Left hindlimb (tissue), 1 donor: ENCODE results near the gene ROM1.
A peak's percentile ranks its signal among the peaks of the same experiment; 100 is the strongest.

Experiments
- DNase-seq: peaks from one replicate; pipeline ENCODE4 v3.0.0-alpha.2; 2018

Gene ROM1

DNA sequence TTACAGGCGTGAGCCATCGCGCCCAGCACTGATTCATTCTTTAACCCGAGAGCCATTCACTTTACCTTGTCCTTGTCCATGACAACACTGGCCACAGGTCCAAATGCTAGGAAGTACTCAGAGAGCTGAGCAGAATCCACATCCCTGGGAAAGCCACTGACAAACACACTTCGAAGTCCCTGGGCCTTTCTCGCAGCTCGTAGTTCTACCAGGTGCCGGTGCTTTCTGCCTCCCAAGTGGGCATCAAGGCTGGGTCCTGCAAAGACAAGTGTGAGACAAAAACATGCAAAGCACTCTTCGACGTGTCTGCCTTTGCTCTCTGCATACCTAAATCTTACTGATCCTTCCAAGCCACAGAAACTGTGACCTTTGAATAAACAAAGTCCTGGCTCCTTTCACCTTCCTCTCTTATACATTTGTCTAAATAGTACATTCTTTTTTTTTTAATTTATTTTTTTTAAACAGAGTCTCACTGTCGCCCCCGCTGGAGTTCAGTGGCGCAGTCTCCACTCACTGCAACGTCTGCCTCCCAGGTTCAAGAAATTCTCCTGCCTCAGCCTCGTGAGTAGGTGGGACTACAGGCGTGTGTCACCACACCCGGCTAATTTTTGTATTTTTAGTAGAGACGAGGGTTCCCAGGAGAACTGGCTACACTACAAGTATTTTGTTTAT lies 24.0 kb upstream of the ROM1 start:
- DNase-seq = no peak

DNA sequence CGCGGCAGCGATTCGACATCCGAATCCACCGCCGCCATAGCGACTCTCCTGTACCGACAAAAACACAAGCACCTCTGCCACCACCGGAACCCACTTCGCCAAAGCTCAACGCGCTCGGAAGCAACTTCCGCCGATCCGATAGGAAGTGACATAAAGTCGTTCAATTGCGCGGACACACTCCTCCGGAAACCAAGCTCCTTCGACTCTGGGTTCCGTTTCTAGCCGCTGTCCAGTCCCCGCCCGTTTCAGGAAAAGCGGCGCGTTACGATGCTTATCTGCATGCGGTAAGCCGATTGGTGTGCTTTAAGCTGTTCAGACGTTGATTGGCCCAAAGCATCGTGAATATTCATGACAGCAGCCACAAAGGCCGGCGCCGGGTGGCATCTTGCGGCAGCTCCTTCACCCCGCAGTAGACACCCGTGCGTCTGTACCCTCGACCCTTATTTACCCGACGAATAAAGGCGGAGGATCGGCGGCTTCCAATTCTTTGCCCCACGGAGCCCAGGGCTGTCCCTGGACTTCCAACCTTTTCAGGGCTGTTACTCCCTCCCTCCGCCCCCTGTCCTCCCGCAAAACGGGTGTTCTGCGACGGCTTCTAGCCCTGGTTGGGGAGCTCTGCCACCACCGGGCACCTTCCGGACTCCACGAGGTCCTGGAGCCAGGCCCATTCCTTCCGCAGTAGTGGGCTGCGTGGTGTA lies 21.5 kb upstream of the ROM1 start, which contains the start of gene TUT1:
Gene TUT1 (minus strand): TSS at position 76 of the 698 bp plus-strand sequence. CDS start 38 bp downstream, at position 38.
- DNase-seq = peak; percentile 97

DNA sequence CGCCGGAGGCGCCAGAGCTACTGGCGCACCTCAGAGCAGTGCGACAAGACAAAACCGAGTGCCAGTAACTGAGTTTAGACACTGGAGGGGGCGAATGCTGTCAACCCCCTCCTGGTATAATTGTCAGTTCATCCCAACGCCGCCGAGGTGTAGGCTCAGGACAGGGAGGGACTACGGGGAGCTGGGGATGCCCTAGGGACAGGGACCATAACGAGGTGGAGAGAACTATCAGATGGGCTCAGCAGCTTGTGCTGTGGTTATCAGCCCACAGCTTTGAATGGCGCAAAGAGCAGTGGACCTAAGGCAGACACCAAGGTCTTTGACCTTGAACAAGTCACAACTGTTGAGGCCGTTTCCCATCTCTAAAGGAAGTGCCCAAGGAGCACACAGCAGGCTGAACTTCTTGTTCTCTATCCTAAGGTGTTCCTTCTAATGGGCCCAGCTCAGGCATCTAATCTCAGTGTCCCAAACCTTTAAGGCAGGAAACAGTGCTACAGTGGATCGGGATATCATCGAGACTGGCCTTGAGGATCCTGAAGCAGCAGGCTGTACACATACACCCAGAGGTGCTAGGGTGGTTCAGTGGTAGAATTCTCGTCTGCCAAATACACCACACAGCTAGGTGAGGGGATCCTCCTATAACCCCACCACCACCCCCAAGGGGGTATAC lies 20.8 kb upstream of the ROM1 start:
- DNase-seq = no peak

DNA sequence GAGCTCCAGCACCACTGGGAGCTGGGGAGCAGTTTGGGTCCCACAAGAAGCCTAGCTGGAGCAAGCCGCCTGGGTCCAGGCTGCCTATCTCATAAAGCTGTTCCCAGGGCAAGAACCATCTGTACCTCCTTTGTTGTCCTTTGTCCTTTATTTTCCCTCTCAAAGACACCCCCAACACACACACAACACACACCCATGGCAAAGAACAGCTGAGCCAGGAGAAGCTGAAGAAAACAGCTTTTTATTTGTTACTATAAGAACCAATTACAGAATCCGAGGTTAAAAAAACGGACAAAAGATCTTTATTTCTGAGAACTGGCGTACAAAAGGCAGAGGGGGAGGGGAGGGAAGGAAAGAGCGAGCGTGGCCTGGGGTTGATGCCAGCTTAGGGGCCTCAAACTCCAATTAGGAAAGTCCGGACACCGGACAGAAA lies 20.1 kb upstream of the ROM1 start:
- no peak for DNase-seq

DNA sequence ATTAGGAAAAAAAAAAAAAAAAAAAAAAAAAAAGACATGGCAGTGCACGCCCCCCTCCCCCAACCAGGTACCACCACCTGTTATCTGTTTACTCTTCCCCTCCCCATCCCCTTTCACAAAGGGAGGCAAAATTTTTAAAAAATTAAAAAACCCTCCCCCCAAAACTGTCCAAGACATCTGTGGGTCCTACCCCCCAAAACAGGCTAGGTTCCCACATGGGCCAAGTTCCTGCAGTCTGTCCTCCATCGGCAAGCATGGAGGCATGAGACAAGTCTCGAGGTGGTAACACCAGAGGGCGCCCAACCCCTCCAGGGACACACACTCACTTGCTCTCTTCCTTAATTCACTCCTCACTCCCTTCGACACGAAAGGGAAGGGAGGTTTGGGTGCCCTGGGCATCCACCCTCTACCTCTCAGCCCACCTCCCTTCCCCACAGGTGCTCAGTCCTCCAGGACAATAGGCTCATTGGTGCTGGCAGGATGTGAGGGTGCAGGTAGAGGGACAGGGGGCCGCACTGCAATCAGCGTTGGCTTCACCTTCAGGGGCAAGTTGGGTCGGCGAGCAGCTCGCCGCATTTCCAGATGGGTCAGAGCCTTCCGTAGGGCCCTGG lies 19.5 kb upstream of the ROM1 start:
- peak; percentile 74 for DNase-seq

DNA sequence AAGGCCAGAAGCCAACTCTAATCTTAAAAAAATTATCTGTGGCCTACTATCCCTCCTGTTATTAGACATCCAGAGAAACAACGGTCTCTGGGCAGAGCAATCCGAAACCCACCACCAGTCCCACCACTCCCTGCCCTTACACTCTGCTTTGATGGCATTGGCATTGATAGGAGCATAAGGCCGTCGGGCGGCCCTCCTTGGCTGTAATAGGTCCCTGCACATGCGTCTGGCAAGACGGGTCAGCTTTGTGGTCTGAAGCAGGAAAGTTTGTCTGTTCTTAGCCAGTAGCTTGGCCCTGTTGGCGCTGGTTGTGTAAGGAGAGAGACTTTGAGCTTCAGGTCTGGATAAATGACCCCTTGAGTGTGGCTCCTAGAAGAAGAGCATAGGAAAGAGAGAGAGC lies 17.9 kb upstream of the ROM1 start:
- no peak for DNase-seq

DNA sequence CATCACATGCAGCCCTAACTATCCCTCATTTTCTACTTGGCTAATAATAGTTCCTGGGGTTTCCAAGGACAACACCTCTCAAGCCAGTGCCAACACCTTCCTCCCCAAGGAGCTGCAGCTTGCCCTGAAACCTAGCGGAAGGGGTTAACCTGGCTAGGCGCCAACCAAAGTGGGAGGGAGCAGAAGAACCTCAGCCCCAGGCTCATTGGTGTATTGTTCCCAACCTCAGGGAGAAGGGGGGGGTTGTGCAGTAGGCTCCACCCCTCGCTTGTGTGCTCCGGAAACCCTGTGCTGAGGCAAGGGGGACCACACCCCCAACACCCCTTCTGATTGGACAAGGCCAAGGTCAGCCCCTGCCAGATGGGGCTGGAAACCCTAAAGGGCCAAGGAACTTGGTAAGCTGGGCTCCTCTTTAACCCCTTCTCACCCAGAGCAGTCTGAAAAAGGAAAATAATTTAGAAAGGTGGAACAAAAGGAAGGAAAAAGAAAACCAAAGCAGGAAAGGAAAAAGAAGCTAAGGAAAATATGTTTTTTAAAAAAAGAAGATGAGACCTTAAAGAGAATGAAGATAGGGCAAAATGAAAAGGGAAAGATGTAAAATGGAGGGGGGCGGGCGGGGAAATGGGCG lies 13.9 kb upstream of the ROM1 start:
- peak; percentile 96 for DNase-seq

DNA sequence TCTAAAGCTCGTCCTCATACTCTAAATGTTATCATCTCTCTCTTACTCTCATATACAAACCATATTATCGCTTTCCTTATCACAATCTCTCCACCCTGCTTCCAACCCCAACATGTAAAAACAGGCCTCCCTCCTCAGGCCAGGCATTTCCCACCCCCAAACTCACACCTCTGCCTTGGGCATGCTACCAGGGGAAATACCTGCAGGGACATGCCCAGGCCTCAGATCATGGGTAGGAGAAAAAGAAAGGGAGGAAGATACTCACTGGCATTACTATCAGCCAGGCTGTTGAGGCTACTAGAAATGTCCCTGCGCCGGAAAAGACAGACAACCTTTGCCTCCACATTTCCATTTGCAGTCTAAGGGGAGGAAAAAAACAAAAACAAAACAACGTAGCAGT lies 13.2 kb upstream of the ROM1 start:
- peak; percentile 21 for DNase-seq

DNA sequence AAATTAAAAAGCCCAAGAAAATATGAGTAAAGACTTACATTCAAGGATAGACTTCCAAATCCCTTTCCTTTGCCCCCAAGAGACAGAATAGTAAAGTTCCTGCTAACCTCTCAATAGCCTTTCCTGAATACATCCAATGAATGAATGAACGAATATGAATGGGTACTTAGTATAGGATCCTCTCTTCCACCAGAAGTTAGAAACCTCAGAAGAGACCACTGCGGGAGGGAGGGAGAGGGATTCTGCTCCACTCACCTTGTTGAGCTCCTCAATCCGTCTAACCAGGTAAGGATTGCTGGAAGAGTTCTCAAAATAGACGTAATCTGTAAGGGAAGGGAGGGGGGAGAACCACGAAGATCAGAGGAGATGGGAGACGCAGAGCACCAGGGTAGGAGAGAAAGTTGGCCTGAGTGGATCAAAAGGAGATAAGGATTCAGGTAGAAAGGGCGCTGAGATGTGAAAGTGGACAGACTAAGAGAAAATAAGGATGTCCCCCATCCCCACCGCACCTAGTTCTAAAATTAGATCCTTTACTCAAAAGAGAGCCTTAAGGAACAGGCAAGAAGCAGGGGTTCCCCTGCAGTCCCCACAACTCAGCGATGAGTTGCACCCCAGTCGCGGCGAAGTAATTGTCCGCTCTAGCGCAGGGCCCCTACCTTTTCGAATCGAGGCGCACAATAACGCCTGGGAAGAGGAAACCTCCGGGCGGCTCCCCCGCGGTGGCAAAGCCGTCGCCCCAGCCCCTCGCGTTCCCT lies 12.5 kb upstream of the ROM1 start:
- DNase-seq = no peak

DNA sequence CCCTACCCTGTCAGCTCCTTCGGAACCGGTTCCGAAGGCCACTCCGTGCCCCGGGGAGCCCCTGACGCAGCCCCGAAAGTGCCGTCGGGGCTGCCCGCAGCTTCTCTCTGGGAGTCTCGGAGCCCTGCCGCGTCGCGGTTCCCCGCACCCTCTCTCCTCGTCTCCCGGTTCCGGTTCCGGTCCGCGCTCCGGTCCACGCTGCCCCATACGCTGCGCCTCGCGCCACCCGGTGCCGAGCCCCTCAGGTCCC lies 12.0 kb upstream of the ROM1 start:
- no peak for DNase-seq

DNA sequence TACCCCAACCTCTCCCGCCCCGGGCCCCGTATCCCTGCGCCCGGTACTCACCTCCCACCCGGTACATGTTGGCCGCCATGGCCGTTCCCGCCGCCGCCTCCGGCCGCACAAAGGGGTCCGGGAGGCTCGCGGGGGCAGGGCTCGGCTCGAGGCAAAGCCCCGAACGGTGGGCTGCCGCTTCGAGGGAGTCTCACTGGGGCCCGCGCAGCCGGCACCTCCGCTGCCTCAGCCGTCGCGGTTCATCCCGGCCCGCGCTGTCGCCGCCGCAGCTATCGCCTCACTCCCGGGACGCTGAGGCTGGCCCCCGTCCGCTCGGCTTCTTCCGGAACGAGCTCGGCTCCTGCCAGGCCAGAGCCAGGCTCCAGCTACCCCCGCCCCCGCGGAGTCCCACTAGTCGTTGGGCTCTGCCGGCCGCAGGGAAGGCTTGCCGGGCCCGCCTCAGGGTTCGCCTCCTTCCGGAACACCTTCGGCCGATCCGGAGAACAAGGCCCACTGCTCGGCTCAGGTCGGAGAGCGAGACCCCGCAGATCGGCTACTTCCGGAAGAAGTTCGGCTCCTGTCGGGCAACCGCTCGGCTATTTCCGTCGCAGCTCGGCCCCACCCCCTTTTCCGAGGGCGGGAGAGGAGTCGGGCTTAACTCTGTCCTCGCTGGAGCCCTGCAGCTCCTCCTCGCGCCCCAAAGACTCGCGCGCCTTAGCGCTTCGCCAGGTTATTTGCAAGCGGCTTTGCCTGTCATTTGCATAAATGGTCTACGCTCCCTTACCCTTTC lies 11.5 kb upstream of the ROM1 start, which contains the start of gene MTA2:
Gene MTA2 (minus strand): TSS at position 494 of the 769 bp plus-strand sequence. CDS start 415 bp downstream, at position 79.
- DNase-seq = peak; percentile 100

DNA sequence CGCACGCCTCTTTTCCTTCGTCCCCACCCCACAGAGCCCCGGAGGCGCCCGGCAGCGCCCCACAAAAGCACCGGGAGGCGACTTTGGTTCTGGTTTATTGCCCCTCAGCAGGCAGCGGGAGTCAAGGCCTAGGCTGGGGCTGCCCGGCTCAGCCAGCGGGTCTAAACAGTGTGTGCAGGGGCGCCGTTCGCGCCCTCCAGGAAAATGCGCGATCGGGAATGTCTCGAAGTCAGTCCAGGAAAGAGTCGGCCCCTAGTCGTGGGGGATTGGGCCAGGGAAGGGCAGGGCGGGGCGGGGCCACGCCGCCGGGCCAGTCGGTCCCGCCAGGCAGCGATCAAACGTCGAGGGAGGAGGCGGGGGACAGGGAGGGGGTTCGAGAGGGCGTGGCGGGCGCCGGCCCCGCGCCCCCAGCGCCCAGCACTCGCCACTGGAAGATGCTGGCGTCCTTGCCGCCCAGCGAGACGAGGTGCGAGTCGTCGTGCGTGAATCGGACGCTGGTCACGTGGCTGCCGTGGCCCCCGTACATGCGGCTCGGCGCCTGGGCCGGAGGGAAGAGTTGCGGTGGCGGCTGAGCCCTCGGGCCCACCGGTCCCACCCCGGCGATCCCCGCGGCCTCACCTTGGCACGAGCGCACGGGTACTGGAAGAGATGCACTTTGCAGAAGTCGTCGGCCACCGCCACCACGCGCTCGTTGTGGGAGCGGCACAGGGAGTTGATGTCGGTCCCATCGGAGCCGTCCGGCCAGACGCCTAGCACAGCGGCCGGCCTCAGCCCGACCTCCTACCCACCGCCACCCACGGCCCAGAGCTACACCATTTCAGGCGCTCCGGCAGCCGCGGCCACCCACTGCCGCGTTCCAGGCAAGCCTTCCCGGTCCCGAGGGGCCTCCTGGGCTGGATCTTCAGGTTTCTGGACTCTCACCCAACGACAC lies 10.7 kb upstream of the ROM1 start:
- DNase-seq = peak; percentile 87

DNA sequence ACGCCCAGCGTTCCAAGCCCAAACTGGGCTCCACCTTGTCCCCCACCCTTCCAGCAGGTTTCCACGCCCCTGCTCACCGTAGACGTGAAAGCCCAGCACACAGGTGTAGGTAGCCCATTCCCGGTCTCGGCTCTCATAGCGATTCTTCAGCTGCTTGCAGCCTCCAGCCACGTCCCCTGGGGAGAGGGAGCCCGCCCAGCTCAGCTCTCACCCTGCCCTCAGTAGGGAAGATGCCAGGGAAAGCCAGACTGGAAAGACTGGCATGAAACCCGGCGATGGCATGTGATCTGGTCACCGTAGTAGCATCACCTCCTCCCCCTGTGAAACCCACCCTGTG lies 10.0 kb upstream of the ROM1 start:
- peak; percentile 34 for DNase-seq

DNA sequence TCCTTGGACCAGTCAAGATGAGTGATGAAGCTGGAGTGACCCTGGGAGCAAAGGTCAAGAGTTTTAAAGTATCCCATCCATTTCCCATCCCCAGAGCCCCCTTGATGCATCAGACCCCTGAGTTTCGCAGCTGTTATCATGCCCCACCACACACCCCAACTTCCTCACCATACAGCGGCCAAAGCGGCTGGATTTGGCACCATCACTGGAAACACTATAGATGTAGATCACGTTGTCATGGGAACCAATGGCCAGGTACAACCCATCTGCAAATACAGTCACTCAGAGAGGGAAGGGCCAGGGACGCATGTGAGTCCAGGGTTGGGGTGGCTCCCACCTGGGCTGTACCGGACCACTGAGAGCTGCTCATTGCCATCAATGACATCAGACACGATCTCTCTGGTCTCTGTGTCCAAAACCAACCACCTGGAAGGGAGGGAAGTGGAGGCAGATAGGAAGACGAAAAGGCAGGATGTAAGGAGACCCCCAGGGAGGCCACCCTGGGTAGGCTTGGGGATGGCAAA lies 9.2 kb upstream of the ROM1 start:
- peak; percentile 46 for DNase-seq

DNA sequence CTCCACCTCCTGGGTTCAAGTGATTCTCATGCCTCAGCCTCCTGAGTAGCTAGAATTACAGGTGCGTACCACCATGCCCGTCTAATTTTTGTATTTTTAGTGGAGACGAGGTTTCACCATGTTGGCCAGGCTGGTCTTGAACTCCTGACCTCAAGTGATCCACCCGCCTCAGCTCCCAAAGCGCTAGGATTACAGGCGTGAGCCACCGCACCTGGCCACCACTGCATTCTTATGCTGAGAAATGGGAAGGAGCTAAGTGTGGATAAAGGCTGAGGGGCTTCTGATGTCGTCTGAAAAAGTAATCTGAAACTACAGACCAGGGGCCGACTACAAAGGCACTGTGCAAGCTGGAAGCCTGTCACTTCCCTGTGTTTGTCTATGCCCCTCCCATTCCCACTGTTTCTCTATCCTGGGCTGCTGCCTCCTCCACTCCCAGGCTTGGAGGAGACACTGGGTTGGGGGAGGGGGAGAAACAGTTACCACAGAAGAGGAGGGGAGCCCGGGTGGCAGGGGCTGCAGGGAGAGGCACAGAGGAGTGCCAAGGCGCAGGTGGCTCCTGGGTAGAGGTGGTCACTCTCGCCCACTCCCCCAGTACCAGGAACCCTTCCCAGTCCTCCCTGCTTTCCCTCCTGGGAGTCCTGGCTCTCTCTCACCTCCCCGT lies 8.5 kb upstream of the ROM1 start:
- peak; percentile 44 for DNase-seq

DNA sequence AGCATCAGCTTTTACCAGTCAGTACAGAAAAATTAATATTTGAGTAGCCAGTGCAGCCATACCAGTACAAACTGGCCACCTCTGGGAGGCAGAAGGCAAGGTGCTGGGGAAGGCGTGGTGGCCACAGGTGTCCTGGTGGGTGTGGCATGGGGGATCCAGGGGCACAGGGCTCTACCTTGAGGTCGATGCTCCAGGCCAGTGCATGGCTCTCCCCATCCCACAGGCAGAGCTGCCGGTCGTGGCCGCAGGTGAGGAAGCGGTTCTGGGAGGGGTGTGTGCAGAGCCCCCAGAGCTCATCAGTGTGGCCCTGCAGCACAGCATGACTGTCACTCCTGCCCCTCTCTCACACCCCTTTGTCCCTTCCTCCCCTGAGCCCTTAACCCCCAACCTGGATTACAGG lies 7.6 kb upstream of the ROM1 start:
- peak; percentile 19 for DNase-seq

DNA sequence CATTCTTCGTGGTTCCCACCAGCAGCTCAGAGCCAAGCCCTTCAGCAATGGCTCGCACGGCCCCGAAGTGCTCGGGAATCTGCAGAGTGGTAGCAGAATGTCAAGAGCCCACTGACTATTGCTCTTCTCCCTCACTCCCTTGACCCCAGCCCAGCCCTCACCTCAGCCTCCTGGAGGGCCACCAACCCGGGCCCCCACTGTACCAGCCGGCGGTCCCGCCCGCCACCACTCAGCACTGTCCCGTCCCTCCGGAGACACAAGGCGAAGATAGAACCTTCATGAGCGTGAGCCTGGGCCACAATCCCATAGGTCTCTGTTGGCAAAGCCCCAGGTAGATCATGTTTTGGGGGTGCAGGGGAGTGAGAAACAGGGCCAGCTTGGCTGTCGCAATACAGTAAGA lies 7.2 kb upstream of the ROM1 start:
- DNase-seq = peak; percentile 25

DNA sequence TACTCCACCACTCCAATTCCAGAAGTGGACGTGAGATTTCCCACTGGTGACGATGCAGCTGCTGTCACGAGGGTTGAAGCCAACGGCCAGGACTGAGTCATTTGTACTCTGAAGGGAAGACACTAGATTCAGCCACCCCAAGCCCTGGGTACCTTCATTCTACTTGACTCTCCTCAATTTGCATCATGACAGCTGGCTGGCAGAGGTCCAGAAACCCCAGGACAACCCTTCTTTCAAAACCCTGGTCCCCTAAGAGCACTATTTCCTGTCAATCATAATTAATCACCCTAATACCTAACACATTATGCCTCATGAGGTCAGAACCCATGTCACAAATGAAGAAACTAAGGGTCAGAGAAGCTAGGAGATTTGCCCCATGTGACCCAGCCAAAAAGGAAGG lies 5.3 kb upstream of the ROM1 start:
- DNase-seq = no peak

DNA sequence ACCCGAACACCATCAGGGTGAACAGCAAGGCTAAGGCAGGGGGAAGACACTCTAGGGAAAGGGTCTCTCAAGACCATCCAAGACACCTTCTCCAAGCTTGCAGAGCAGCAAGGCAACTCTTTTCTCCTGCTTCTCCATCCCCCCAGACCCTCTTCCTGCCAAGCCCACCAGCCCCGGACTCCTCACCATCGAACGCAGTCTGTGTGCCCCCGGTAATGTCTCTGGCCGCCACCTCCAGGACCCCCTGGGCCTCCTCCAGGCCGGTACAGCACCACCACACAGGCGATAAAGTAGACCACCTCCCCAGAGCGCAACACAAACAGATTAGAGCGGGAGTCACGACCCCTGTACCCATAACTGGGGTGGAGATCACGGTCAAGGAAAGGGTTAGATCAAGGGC lies 4.3 kb upstream of the ROM1 start:
- no peak for DNase-seq

DNA sequence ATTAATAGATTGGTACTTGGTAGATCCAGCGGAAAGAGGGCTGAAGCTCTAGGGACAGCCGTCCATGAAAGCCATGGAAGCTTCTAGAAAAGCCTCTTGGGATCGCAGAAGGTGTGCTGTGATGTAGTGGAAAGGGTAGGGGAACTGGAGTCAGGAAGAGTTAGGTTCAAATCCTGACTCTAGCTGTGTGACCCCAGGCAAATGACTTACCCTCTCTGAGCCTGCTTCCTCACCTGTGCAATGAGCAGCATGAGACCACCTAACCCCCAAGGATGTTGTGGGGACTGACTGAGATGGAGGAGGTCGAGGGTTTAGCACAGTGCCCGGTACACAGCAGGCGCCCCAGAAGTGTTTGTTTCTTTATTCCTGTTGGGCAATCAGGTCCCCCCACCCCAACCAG lies 2.7 kb upstream of the ROM1 start:
- DNase-seq = no peak
